Esophagus squamous epithelium (tissue), 5 donors: ENCODE results near the gene CUEDC1. TPM values are rescaled to one million over a fixed set of nuclear protein-coding genes. Genes with fewer than 3 reads are reported as not detected.

Experiments
- DNase-seq: peaks from one replicate; lab custom pipeline; 2025; lab: John Stamatoyannopoulos, UW
- H3K27ac ChIP-seq, 4 donors: fragments of 200-600 bp; sonication (generic); one replicate each; pipeline ENCODE4 v1.5.1; 2016 to 2019; ENCODE audit warnings: mild to moderate bottlenecking in 1 of 4
- H3K27me3 ChIP-seq, 4 donors: fragments of 200-600 bp; sonication (generic); 1 replicate in 3 of 4; 2 replicates in 1 of 4; pipeline versions ENCODE4 v1.5.1 to v1.6.0; 2017 to 2021; ENCODE audit warnings: antibody characterized with exemption in 1 of 4
- H3K36me3 ChIP-seq, 3 donors: fragments of 200-600 bp; sonication (generic); one replicate each; pipeline ENCODE4 v1.5.1; 2016 to 2019
- H3K4me1 ChIP-seq, 3 donors: fragments of 200-600 bp; sonication (generic); one replicate each; pipeline ENCODE4 v1.5.1; 2017 to 2019
- H3K4me3 ChIP-seq, 4 donors: fragments of 200-600 bp; sonication (generic); 1 replicate in 3 of 4; 2 replicates in 1 of 4; pipeline ENCODE4 v1.5.1; 2016 to 2019; ENCODE audit warnings: mild to moderate bottlenecking in 2 of 4, moderate library complexity in 1 of 4
- H3K9me3 ChIP-seq, 3 donors: fragments of 200-600 bp; sonication (generic); one replicate each; pipeline ENCODE4 v1.5.1; 2016 to 2019
- POLR2A ChIP-seq, 4 donors: fragments of 450-650 bp; IDR thresholded peaks; one replicate each; pipeline ENCODE4 v1.6.1; 2017; ENCODE audit warnings: antibody characterized with exemption in 4 of 4, mild to moderate bottlenecking in 4 of 4, moderate library complexity in 3 of 4
- WGBS, 2 donors: methylation state at CpG; one replicate each; pipeline ENCODE4 v1.1.5; 2018; 5-methylcytosine and 5-hydroxymethylcytosine counted together
- intact Hi-C: fragments of 100-400 bp; cut with DNase I; formaldehyde crosslinking; loops from one replicate; pipeline ENCODE4 v1.15.0; 2022
- total RNA-seq, 4 donors: library from RNA; depleted of rRNA; stranded (reverse); fragments of >200 nt; gene quantifications; one replicate each; pipeline ENCODE4 v1.1.0, GENCODE V29; 2016
- TF ChIP-seq, protein P1 (sequence below), 6 experiments: fragments of 450-650 bp in 4 of 6; fragments of 200-600 bp in 2 of 6; sonication (generic) in 2 of 6; IDR thresholded peaks; one replicate each; pipeline ENCODE4 v1.5.1; 2016 to 2019; ENCODE audit warnings: antibody characterized with exemption in 6 of 6, mild to moderate bottlenecking in 4 of 6, moderate library complexity in 4 of 6
- donor health status: DM: yes; HTN: yes; CAD: no.

Gene CUEDC1
- total RNA-seq, 4 donors from 2014 or later, result 7.4 to 27.3 (median 18.4) TPM

DNA sequence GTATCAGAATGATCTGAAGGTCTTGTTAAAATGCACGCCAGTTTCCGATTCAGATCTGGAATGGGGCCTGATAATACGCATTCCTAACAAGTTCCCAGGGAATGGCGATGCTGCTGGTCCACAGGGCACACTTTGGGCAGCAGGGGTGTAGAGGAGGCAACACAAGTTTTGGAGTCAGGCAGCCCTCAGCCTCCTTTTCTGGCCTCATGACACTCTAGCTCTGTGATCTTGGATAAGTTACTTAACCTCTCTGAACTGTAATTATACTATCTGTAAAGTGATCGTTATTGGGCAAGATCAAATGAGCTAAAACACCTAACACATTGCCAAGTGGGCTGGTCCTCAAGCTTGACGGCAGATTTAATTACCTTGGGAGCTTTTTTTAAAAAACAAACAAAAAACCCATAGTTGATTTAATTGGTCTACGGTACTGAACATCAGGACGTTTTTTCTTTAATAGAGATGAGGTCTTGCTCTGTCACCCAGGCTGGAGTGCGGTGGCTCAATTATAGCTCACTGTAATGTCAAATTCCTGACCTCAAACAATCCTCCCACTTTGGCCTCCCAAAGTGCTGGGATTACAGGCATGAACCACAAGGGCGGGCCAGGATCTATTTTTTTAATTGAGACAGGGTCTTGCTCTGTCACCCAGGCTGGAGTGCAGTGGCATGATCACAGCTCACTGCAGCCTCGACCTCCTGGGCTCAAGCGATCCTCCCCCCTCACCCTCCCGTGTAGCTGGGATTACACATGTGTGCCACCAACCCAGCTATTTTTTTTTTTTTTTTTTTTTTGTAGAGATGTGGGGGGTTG, 95.4 kb downstream of the CUEDC1 start:
- no peak for DNase-seq
- intact Hi-C loops, result loop anchor here (5.0 to 10.0 kb wide), 3 partner anchors 95 to 255 kb away; partner anchors contain the start of gene CUEDC1
- Histone ChIP-seq H3K9me3 (no peaks in the 10 kb centered on the region), H3K4me3 (no peak overlapping the region), H3K27me3 (no peaks in the 10 kb centered on the region), H3K27ac (peak overlapping the region in 3 of 4 donors; percentile 15 to 86 (median 21)), H3K4me1 (peaks cover 23 to 56% (median 33%) of the 10 kb centered on the region in 3 donors), H3K36me3 (peaks cover 0 to 8% (median 0%) of the 10 kb centered on the region in 3 donors)
- 50 to 53% methylated on average over 11 to 13 of the region's 13 CpGs for WGBS, 2 donors
- TF ChIP-seq, protein P1, sequence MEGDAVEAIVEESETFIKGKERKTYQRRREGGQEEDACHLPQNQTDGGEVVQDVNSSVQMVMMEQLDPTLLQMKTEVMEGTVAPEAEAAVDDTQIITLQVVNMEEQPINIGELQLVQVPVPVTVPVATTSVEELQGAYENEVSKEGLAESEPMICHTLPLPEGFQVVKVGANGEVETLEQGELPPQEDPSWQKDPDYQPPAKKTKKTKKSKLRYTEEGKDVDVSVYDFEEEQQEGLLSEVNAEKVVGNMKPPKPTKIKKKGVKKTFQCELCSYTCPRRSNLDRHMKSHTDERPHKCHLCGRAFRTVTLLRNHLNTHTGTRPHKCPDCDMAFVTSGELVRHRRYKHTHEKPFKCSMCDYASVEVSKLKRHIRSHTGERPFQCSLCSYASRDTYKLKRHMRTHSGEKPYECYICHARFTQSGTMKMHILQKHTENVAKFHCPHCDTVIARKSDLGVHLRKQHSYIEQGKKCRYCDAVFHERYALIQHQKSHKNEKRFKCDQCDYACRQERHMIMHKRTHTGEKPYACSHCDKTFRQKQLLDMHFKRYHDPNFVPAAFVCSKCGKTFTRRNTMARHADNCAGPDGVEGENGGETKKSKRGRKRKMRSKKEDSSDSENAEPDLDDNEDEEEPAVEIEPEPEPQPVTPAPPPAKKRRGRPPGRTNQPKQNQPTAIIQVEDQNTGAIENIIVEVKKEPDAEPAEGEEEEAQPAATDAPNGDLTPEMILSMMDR (IDR thresholded peaks at IDR 0.05), result no peak
- no peak for TF ChIP-seq POLR2A (IDR thresholded peaks at IDR 0.05)

DNA sequence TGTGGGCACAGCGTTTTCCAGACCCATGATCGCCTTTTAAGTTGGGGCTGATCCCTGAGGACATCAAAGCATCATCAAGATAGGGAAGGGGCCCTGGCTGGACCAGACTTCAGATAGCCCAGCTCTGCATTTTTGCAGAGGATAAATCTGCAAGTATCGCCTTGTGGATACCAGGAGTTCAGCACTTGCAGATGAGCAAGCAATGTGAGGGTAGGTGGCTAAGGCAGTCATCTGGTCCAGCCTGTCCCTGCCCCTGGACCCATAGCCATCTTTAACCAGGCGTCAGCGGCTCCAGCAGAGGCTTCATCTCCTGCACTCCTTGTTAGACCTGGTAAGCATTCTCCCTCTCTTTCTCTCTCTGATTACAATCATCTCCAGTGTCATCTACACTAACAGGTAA, 96.4 kb downstream of the CUEDC1 start:
- Histone ChIP-seq H3K4me1 (peaks cover 23 to 58% (median 33%) of the 10 kb centered on the region in 3 donors), H3K27ac (peak overlapping the region in 1 of 4 donors; percentile 21), H3K27me3 (no peaks in the 10 kb centered on the region), H3K9me3 (no peaks in the 10 kb centered on the region), H3K4me3 (no peak overlapping the region), H3K36me3 (no peaks in the 10 kb centered on the region)
- DNase-seq, result no peak
- TF ChIP-seq POLR2A (IDR thresholded peaks at IDR 0.05), result no peak
- TF ChIP-seq, protein P1 (IDR thresholded peaks at IDR 0.05), result no peak
- 84 to 86% methylated on average over 4 to 5 of the region's 5 CpGs for WGBS, 2 donors
- intact Hi-C loops, result loop anchor here (5.0 kb wide), 1 partner anchor 138 kb away; no protein-coding TSS in a partner anchor

DNA sequence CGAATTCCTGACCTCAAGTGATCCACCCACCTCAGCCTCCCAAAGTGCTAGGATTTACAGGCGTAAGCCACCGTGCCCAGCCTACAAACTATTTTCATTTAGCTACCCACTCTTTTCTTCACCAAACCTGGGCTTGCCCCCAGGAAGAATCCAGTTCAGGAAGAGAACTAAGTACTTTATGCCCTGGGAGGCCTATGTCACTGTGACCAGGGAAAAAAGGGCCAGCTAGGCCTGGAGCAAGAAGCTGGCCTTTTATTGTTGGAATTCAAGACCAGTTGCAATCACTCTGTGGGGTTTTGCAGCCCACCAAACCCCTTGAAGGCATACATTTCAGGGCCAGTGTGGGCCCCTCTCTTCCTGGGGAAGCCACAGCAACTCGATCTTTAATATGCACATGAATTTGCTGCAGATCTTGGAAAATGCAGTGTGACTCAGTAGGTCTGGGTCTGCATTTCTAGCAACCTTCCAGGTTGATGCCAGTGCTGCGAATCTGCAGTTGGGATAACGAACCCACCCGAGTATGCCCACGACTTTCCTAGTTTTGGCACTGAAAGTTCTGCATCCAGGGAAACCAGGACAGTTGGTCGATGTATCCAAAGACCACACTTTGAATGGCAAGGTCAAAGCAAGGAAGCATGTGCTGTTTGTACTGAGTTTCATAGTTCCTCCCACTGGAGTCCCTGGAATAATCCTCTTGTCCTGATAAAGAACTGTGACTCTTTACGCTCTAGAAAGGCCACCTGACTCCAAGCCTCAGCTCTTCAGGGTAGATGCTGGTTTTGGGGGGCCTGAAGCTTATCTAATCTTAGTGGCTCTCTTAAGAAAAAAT, 98.2 kb downstream of the CUEDC1 start:
- TF ChIP-seq, protein P1 (IDR thresholded peaks at IDR 0.05), result no peak
- no peak for TF ChIP-seq POLR2A (IDR thresholded peaks at IDR 0.05)
- no peak for DNase-seq
- H3K27me3 ChIP-seq, result no peaks in the 10 kb centered on the region
- no peaks in the 10 kb centered on the region for H3K9me3 ChIP-seq
- peaks cover 17 to 58% (median 27%) of the 10 kb centered on the region in 3 donors for H3K4me1 ChIP-seq
- H3K36me3 ChIP-seq, result no peaks in the 10 kb centered on the region
- no peak overlapping the region for H3K27ac ChIP-seq
- H3K4me3 ChIP-seq, result no peak overlapping the region
- intact Hi-C loops, result loop anchor here (5.0 kb wide), 1 partner anchor 140 kb away; no protein-coding TSS in a partner anchor
- 78 to 85% methylated on average over 7 to 9 of the region's 10 CpGs for WGBS, 2 donors

DNA sequence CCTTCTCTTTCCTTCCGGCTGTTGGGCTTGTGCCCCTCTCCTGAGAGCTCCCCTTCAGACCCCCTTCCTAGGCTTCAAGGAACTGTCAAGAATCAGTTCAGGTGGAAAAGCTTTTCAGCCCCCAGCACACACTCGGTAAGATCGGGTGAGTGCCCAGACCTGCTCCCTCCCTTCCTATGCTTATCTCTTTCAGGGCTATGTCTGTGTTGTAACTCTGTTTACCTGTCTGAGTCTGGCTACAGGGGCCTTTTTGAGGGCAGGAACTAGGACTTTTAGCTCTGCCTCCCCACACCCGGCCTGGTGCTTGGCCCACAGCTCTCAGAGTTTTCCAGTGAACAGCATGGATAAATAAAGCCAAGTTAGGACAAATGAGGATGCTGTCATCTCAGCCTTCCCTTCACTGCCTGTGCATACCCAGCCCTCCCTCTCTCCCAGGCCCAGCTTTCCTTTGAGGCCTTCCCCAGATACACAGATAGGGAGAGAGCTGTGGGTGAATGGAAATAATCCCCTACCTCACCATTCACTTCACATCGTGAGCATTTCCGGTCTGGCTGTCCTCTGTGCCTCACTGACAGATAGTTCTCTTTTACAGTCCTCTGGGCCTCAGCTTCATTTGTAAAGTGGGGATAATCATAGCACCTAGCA, 99.7 kb downstream of the CUEDC1 start:
- H3K36me3 ChIP-seq, result no peaks in the 10 kb centered on the region
- 53 to 57% methylated on average over 6 of the region's 6 CpGs for WGBS, 2 donors
- intact Hi-C loops, result loop anchor here (5.0 kb wide), 1 partner anchor 142 kb away; no protein-coding TSS in a partner anchor
- no peak for DNase-seq
- peak overlapping the region; percentile 14 to 89 (median 54) for H3K27ac ChIP-seq
- H3K4me1 ChIP-seq, result peaks cover 2 to 57% (median 24%) of the 10 kb centered on the region in 3 donors
- no peak overlapping the region for H3K4me3 ChIP-seq
- no peaks in the 10 kb centered on the region for H3K9me3 ChIP-seq
- no peak for TF ChIP-seq POLR2A (IDR thresholded peaks at IDR 0.05)
- TF ChIP-seq, protein P1 (IDR thresholded peaks at IDR 0.05), result no peak
- no peaks in the 10 kb centered on the region for H3K27me3 ChIP-seq
